ENCODE data around the gene DAAM1. TPM values are rescaled to one million over a fixed set of nuclear protein-coding genes. Genes with fewer than 3 reads are reported as not detected.

DAAM1 gene
- polyA plus RNA-seq, 1 donor (not counting 4 experiments of a cell fraction or from before 2014, with no cell fraction given) = 44.6 TPM

DNA sequence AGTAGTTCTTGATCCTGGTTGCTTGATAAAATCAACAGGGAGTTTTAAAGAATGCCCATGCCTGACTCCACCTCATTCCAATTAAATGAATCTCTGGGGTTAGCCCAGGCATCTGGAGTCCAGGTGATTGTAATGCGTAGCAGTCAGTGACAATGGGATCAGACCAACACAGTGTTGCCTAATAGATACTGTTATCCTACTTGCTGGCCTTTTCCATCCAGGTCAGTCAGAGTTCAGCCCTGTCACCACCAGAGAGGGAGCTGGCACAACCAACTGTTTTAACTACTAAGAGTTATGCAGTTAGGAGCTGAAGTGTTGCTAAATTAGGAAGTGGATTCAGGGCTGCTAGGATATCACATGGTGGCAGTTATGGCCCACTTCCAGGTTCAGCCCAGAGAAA lies 169.6 kb downstream of the DAAM1 start:
- peaks cover 83% of the 10 kb centered on the region for H3K4me1 ChIP-seq (ENCODE audit: control insufficient read depth, extremely low read depth, insufficient read depth, low read length)

DNA sequence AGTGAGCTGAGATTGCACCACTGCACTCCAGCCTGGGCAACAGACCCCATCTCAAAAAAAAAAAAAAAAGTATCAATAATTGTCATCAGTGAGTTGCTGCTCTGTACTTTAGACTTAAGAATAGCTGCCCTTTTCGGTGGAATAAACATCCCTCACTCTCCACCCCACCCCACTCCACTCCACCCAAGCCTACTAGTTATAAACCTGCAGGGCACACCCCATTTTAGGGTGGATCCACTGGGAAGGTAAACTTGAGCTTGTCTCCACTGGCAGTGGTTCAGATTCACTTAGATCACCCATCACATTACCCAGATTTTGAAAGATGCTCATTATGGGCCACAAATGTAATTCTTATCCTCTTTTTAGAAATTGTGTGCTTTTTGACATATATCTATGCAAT lies 170.3 kb downstream of the DAAM1 start:
- H3K27ac ChIP-seq (ENCODE audit: control insufficient read depth, insufficient read depth, low read length) = peak overlapping the region; percentile 87
- no peaks in the 10 kb centered on the region for H3K27me3 ChIP-seq (ENCODE audit: control insufficient read depth, extremely low read depth, insufficient read depth, low read length)
- H4K20me1 ChIP-seq (ENCODE audit: control insufficient read depth, extremely low read depth, insufficient read depth, low read length) = no peaks in the 10 kb centered on the region
- FAIRE-seq (no peak), DNase-seq (ENCODE audit: low read depth, low spot score) (no peak)
- H3K9me1 ChIP-seq (ENCODE audit: control insufficient read depth, extremely low read depth, insufficient read depth, low read length) = no peaks in the 10 kb centered on the region
- no peaks in the 10 kb centered on the region for H3K9me3 ChIP-seq (ENCODE audit: control insufficient read depth, low read depth, low read length)
- dilution Hi-C loops (cut with MboI; ENCODE audit: extremely low pct_ligation_motif_present, low sequenced_read_pairs) = no loop called here
- TF ChIP-seq EZH2 (IDR thresholded peaks at IDR 0.05; ENCODE audit: low read length) = no peak
- TF ChIP-seq, protein P1, sequence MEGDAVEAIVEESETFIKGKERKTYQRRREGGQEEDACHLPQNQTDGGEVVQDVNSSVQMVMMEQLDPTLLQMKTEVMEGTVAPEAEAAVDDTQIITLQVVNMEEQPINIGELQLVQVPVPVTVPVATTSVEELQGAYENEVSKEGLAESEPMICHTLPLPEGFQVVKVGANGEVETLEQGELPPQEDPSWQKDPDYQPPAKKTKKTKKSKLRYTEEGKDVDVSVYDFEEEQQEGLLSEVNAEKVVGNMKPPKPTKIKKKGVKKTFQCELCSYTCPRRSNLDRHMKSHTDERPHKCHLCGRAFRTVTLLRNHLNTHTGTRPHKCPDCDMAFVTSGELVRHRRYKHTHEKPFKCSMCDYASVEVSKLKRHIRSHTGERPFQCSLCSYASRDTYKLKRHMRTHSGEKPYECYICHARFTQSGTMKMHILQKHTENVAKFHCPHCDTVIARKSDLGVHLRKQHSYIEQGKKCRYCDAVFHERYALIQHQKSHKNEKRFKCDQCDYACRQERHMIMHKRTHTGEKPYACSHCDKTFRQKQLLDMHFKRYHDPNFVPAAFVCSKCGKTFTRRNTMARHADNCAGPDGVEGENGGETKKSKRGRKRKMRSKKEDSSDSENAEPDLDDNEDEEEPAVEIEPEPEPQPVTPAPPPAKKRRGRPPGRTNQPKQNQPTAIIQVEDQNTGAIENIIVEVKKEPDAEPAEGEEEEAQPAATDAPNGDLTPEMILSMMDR (optimal IDR thresholded peaks at IDR 0.05 in 1 of 3, IDR thresholded peaks at IDR 0.05 in 1 of 3, conservative IDR thresholded peaks at IDR 0.05 in 1 of 3; ENCODE audit: extremely low read depth in 1 of 3, insufficient read depth in 2 of 3, low read length in 3 of 3) = no peak
- no peak overlapping the region for H3K4me3 ChIP-seq (ENCODE audit: control insufficient read depth in 2 of 3, extremely low read depth in 1 of 3, insufficient read depth in 2 of 3, low read depth in 1 of 3, low read length in 3 of 3)
- H3K4me1 ChIP-seq (ENCODE audit: control insufficient read depth, extremely low read depth, insufficient read depth, low read length) = peaks cover 84% of the 10 kb centered on the region
- peaks cover 0 to 10% of the 10 kb centered on the region in 2 experiments for H3K36me3 ChIP-seq (ENCODE audit: control insufficient read depth in 2 of 2, extremely low read depth in 1 of 2, insufficient read depth in 2 of 2, low read length in 2 of 2)
- H3K4me2 ChIP-seq (ENCODE audit: control insufficient read depth, extremely low read depth, insufficient read depth, low read depth, low read length) = no peak overlapping the region
- H3K9ac ChIP-seq (ENCODE audit: control insufficient read depth, extremely low read depth, insufficient read depth, low read length) = no peak overlapping the region
- H3K79me2 ChIP-seq (ENCODE audit: control insufficient read depth, insufficient read depth, low read length) = no peaks in the 10 kb centered on the region
- no peak overlapping the region for H2AFZ ChIP-seq (ENCODE audit: control insufficient read depth, low read length)

More for the DNA sequence above, 169.6 kb downstream of the DAAM1 start:
- Histone ChIP-seq H3K27ac (ENCODE audit: control insufficient read depth, insufficient read depth, low read length) (peak overlapping the region; percentile 87), H3K4me3 (ENCODE audit: control insufficient read depth in 2 of 3, extremely low read depth in 1 of 3, insufficient read depth in 2 of 3, low read depth in 1 of 3, low read length in 3 of 3) (no peak overlapping the region), H3K4me2 (ENCODE audit: control insufficient read depth, extremely low read depth, insufficient read depth, low read depth, low read length) (peak overlapping the region; percentile 68), H3K27me3 (ENCODE audit: control insufficient read depth, extremely low read depth, insufficient read depth, low read length) (no peaks in the 10 kb centered on the region), H3K9me3 (ENCODE audit: control insufficient read depth, low read depth, low read length) (no peaks in the 10 kb centered on the region), H3K36me3 (ENCODE audit: control insufficient read depth in 2 of 2, extremely low read depth in 1 of 2, insufficient read depth in 2 of 2, low read length in 2 of 2) (peaks cover 0 to 15% of the 10 kb centered on the region in 2 experiments), H3K9me1 (ENCODE audit: control insufficient read depth, extremely low read depth, insufficient read depth, low read length) (no peaks in the 10 kb centered on the region), H4K20me1 (ENCODE audit: control insufficient read depth, extremely low read depth, insufficient read depth, low read length) (no peaks in the 10 kb centered on the region), H3K9ac (ENCODE audit: control insufficient read depth, extremely low read depth, insufficient read depth, low read length) (peak overlapping the region; percentile 49), H2AFZ (ENCODE audit: control insufficient read depth, low read length) (no peak overlapping the region), H3K79me2 (ENCODE audit: control insufficient read depth, insufficient read depth, low read length) (no peaks in the 10 kb centered on the region)
- DNase-seq (ENCODE audit: low read depth, low spot score) (no peak), FAIRE-seq (peak; percentile 90)
- TF ChIP-seq, protein P1 (optimal IDR thresholded peaks at IDR 0.05 in 1 of 3, IDR thresholded peaks at IDR 0.05 in 1 of 3, conservative IDR thresholded peaks at IDR 0.05 in 1 of 3; ENCODE audit: extremely low read depth in 1 of 3, insufficient read depth in 2 of 3, low read length in 3 of 3) = no peak
- TF ChIP-seq EZH2 (IDR thresholded peaks at IDR 0.05; ENCODE audit: low read length) = no peak
- dilution Hi-C loops (cut with MboI; ENCODE audit: extremely low pct_ligation_motif_present, low sequenced_read_pairs) = no loop called here
